ENCODE data around the gene OR1N1.

DNA sequence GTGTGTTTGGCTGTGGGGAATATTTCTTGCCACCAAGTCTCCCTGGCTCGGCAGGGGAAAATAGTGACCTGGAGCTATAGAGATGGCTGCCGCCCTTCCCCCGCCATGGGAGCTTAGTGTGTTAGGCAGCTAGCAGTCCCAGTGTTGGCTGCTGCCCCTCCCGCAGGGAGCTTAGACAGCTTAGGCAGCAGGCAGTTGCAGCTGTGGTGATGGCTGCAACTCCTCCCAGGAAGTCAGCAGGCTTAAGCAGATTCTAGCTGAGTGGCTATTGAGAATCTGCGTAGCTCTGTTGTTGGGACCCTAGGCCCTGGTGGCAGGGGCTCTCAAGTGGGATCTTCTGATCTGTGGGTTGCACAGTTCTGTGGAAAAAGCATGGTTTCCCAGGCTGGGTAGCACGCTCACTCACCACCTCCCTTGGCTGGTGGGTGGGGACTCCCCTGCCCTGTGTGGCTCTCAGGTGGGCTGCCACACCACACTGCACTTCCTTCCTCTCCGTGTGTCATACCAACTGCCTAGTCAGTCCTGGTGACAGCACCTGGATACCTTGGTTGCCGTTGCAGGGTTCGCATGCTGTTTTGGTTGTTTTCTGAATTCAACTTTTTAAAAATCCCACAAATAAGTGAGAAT is 35.2 kb upstream of the OR1N1 start:
- TF ChIP-seq POLR2A (IDR thresholded peaks at IDR 0.05; ENCODE audit: low read length) (no peak), GATA1 (IDR thresholded peaks at IDR 0.05; ENCODE audit: low read depth, low read length) (no peak)

Data from erythroblast (primary cell).